SKM-1 treated with dmso at 0.1 percent for 144 hours (cell line): ENCODE results near the gene CALY.
A peak's percentile ranks its signal among the peaks of the same experiment; 100 is the strongest.
"Not testable (repeated sequence)": the region's sequence is repeated elsewhere in the genome, so short reads cannot be mapped to it uniquely, and the experiment has no call there.

Source experiments
- DNase-seq: peaks from one replicate; lab custom pipeline; 2025; ENCODE audit not compliant: unreplicated experiment; lab: John Stamatoyannopoulos, UW

The CALY gene, protein sequence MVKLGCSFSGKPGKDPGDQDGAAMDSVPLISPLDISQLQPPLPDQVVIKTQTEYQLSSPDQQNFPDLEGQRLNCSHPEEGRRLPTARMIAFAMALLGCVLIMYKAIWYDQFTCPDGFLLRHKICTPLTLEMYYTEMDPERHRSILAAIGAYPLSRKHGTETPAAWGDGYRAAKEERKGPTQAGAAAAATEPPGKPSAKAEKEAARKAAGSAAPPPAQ

DNA sequence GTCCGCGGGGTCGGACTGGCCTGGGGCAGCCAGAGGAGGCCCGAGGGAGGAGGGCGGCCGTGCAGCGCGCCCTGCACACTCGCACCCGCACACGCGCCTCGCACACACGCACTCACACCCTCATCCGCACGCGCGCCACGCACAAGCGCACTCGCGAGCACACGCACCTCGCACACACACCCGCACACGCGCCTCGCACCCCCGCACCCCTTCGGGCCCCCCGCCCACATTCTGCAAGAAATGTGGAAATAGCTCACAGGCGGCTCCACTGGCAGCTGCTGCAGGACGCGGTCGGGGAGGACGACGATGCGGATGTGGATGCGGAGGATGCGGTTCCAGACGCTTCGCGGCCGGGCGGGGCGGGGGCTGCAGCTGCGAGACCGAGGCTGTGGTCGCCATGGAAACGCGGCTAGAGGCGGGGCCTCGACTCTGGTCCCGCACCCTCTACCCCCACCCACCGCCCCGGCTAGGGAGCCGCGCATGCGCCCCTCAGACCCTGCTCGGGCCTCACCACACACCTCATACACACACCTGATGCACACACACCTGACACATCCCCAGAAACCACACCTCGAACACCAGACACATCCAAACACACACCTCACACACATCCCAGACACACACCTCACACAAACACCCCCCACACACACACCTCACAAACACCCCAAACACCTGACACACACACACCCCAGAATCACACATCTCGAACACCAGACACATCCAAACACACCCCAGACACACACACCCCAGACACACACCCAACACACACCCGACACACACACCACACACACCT lies at the start of gene CALY:
TSS of gene CALY (minus strand) at position 320 of the 793 bp plus-strand sequence. CDS start 7,907 bp downstream, outside the sequence.
- DNase-seq: no peak

GRCh38 chr10:133385214-133385613 lies 48.5 kb upstream of the CALY start:
- DNase-seq: no peak

DNA sequence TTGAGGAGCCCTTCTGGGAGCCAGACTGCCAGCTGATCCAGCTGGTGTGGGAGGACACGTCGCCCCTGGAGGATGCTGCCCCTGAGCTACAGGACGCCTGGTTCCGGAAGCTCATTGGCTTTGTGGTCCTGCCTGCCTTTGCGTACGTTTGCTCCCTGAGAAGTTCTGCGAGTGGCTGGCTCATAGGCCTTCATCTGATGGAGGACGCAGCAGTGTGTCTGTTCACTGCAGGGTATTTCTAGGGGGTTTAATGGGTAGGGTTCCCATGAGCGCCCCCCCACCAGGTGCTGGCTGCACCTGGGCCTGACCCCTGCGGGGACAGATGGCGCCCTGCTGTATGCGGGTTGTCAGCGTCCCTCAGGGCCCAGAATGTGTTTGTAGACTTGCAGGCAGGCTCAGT lies 47.4 kb upstream of the CALY start:
- DNase-seq: no peak

DNA sequence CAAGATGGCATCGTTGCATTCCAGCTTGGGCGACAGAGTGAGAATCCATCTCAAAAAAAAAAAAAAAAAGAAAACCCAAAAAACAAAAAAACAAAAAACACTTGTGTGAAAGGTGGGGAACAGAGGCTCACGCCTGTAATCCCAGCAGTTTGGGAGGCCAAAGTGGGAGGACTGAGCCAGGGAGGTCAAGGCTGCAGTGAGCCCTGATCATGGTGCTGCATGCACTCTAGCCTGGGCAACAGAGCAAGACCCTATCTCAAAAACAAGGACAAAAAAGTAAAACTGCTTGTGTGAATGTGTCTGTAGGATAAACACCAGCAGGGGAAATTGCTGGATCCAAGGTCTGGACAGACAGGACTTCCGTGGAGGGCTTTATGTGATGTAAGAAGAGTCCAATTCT lies 46.9 kb upstream of the CALY start:
- no peak for DNase-seq

DNA sequence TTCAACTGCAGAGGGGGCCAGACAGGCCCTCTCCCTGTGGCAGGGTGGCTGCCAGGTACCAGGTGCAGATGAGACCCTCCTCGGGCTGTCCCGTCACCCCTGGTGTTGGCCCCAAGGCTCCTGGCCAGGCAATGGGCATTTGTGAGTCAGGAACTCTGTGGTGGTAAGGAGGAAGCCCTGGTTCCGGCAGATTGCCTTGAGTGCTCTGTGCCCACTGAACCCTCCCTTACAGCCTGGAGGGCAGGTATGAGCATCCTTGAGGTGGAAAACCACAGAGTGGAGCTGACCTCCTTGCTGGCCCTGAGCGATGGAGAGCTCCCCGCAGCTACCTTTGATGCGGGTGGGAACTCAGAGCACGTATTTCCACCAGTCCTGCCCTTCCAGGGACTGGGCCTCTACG lies 44.3 kb upstream of the CALY start:
- DNase-seq: no peak

DNA sequence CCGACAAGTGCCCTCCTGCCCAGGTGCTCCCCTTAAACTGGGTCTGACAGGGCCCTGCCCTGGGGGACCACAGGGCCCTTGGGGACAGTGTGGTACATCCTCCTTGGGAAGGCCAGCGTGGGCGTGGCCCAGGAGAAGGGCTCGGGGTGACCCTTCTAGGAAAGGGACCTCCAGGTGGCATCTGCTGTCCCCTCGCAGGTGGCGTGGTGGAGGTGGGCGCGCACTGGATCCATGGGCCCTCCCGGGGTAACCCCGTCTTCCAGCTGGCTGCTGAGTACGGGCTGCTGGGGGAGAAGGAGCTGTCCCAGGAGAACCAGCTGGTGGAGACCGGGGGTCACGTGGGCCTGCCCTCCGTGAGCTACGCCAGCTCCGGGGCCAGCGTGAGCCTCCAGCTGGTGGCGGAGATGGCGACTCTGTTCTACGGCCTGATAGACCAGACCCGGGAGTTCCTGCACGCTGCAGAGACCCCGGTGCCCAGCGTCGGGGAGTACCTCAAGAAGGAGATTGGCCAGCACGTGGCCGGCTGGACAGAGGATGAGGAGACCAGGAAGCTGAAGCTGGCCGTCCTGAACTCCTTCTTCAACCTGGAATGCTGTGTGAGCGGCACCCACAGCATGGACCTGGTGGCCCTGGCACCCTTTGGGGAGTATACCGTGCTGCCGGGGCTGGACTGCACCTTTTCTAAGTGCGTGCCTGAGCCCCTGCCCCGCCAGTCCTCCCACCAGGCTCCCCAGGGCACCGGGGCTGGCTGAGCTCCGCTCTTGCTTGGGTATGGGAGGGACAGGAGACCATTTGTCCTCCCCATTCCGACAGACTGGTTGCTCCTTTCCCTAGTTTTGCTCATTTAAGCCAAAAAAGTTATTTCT lies 43.3 kb upstream of the CALY start:
- no peak for DNase-seq

DNA sequence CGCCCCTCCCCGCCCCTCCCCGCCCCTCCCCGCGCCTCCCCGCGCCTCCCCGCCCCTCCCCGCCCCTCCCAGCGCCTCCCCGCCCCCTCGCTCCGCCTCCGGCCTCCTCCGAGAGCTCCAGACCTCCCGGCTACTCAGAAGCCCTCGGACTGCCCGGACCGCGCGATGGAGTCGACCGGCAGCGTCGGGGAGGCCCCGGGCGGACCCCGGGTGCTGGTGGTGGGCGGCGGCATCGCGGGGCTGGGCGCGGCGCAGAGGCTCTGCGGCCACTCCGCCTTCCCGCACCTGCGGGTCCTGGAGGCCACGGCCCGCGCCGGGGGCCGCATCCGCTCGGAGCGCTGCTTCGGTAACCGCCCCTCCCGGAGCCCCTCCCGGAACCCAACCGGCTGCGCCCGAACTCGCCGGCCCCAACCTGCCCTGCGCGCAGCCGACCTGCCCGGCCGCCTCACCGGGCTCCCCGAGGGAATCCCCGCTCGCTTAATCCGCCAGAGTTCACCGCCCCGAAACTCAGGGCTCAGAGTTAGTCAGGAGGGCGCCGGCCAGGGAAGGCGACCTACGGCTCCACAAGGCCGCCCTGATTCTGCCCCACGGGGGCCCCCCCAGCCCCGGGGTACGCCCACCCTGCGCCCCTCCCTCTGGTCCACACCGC lies 42.6 kb upstream of the CALY start, which contains the start of gene PAOX:
TSS of gene PAOX (plus strand) at position 111 of the 649 bp plus-strand sequence. CDS start at position 166, 55 bp downstream.
- no peak for DNase-seq

DNA sequence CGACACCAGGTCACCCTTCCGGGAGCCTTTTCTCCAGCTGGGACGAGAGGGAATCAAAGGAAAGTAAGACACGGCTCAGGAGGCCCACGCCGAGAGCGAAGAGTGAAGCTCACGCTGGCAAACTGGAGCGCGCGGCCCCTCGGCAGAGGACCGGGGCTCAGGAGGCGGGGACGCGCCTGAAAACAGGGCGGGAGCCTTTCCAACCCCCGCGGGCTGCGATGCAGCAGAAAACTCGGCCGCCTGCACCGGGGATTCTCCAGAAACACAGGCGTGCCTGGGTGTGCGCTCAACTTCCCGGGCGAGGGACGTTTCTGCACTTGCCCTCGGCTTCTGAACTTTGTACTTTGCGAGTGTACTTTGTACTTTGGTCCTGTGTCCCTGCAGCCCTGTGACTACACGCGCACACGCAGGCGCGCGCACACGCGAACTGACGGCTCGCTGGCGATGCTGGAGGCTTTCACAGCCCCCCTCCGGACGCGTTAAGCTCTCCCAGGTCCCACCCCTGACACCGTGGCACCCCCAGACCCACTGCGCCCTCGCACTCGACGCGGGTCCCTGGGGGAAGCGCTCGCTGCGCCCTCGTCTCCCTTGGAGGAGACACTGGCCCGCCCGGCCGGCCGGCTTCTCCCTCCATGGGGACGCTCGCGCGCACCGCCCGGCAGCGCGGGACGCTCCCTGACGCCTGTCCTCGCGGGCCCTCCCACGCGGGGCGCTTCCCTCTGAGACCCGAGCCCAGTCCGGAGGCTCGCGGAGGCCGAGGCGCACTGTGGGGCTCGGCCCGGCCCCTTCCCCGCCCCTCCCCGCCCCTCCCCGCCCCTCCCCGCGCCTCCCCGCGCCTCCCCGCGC lies 41.8 kb upstream of the CALY start:
- peak; percentile 27 for DNase-seq

DNA sequence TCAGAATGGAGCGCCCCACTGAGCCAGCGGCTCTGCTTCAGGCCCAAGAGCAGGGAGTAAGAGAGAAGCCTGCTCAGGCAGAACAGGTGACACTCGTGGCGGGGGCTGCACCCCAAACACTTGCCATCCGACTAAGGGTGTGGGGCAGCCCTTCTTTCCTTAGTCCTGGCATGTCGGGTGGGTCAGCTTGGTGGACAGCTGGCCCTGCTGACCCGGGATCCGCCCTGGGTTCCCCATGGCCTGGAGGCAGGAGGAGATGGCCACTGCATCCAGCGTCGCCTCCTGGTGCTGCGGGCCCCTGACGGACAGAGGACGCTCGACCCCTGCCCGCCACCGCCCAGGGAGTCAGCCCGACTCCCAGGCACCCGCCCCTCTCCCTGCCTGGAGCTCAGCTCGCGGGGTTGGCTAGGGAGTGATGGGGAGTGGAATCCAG lies 41.1 kb upstream of the CALY start:
- no peak for DNase-seq

DNA sequence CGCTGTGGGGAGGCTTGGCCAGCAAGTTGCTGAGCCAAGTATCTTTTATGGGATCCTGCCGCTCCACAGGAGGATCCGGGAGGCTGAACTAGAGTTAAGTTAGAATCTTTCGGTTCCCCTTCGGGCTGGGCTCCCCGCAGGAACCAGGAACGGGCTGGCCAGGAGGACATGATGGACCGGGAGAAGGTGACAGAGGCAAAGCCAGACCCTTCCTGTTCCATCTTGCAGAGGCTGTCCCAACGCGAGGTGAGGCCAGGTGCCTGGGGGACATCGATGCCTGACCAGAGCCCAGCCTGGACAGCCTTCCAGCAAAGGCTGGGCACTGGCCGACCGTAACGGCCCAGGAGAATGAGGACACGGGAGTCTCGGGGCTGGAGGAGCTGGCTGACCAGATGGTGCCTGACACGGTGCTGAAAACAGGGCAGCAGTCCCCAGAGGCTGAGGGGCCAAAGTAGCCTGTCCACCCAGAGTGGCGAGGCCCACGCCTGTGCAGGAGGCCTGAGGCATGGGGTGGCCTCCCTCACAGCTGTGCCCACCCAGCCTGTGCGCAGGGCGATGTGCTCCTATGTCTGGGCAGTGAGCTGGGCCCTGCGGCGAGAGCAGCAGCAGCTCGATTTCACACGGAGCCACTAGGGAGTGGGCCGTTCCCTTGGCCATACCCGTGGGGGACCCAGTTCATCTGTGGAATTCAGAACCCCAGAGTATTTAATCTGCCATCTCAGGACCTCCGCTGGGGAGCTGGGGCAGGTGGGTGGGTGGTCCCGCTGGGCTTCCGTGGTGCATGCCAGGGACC lies 40.5 kb upstream of the CALY start:
- no peak for DNase-seq

DNA sequence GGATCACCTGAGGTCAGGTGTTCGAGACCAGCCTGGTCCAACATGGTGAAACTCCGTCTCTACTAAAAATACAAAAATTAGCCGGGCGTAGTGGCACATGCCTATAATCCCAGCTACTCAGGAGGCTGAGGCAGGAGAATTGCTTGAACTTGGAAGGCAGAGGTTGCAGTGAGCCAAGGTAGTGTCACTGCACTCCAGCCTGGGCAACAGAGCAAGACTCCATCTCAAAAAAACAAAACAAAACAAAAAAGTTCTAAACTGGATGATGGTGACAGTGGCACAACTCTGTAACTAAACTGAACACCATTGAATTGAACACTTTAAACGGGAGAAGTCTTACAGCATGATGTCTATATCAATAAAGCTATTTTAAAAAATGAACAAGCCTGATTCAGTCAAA lies 39.5 kb upstream of the CALY start:
- not testable (repeated sequence) for DNase-seq

DNA sequence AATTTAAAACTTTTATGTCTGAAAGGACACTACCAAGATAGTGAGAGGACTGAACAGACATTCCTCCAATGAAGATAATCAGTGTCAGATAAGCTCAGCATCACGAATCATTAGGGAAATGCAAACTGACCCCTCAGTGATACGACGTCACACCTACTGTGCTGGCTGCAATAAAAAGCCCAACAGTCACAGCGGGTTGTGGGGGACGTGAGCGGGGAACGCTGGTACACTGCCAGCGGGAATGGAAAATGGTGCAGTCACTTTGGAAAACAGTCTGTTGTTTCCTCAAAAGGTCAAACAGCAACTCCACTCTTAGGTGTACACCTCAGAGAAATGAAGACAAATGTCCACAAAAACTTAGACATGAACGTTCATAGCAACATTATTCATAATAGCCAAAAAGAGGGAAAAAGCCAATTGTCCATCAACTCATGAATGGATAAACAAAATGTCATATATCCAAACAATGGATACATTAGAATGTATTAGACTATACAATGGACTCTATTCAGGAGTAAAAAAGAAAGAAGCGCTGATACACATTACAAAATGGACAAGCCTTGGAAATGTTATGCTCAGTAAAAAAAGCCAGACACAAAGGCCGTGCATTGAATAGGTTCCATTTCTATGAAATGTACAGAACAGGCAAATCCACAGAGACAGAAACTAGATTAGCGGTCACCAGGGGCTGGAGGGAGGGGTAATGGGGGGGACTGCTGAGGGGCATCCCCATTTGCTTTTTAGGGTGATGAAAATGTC lies 38.8 kb upstream of the CALY start:
- no peak for DNase-seq

GRCh38 chr10:133373174-133374090 lies 36.7 kb upstream of the CALY start, which contains the start of gene ECHS1:
ECHS1 (minus strand) TSS chr10:133373354; CDS start chr10:133373333, 21 bp downstream.
- DNase-seq: peak; percentile 86

GRCh38 chr10:133372507-133372906 lies 35.8 kb upstream of the CALY start:
- no peak for DNase-seq

DNA sequence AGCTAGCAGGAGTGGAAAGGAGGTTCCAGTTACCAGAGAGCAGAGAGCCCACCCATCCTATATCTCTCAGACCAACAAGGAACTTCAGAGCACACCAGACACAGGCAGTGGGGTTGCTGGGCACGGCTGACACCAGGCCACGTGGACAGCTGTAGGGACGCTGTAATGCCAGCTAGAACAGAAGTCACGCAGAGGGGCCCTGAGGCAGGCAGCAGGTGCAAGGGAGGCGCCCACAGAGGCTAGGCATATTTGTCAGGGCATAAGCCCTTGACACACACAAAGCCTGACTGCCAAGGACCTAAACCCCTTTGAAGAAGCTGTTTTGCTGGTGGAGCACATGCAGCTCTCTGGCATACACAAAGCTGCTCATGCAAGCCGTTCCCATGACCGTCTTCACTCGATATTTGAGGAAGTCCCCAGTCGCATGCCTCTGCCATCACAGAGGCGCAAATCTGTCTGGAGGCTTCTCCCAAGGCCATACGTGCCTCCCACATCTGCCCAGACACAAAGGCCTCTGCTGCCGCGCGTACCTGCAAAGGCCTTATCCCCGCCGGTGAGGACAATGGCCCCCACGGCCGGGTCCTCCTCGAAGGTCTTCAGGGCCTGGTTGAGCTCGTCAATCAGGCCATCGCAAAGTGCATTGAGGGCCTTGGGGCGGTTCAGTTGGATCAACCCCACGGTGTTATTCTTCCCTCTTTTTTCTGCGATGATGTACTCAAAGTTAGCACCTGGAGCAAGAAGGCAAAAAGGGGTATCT lies 33.5 kb upstream of the CALY start:
- no peak for DNase-seq

GRCh38 chr10:133368153-133368552 lies 31.5 kb upstream of the CALY start:
- DNase-seq: no peak

GRCh38 chr10:133367461-133367860 lies 30.8 kb upstream of the CALY start:
- DNase-seq: not testable (repeated sequence)
